Measurements from ENCODE around the gene OR52N5.

The OR52N5 gene

GRCh38 chr11:5783255-5783654 is at the start of gene OR52N5:
OR52N5 (minus strand) TSS chr11:5783355; CDS start chr11:5778634, 4,721 bp downstream.
- in situ Hi-C loops (cut with MboI; ENCODE audit: low sequenced_read_pairs), result no loop called here

- in situ Hi-C loops (cut with MboI; ENCODE audit: low sequenced_read_pairs), result no loop called here
Measured at GRCh38 chr11:5831196-5831829, 48.2 kb upstream of the OR52N5 start.

DNA sequence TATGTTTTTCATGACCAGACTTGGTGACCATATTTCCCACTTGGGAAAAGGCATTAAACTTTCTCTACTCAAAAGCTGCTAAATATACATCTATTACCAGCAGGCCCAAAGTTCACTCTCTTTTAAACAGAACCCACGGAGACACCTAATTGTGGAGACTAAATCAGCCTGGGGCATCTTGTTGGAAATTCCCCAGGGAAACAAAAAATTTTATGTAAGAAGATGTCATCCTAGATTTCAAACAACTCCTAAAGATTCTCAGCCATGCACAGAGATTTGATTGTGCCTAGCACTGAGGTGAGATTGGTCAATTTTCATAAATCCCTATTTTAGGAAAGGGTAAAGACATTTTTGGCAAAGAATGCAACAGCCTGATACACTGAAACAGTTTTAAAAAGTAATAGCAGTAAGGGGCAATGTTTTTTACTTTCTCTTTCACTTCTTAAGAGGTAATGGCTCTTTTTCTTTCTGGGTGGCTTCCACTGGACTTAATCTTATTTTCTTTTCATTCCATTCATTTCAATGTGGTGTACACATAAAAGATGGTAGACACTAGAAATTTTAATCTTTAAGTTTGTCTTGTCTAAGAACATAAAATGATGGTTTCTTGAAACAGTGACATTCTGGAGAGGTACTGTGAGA is 35.2 kb upstream of the OR52N5 start:
- in situ Hi-C loops (cut with MboI; ENCODE audit: low sequenced_read_pairs), result no loop called here

DNA sequence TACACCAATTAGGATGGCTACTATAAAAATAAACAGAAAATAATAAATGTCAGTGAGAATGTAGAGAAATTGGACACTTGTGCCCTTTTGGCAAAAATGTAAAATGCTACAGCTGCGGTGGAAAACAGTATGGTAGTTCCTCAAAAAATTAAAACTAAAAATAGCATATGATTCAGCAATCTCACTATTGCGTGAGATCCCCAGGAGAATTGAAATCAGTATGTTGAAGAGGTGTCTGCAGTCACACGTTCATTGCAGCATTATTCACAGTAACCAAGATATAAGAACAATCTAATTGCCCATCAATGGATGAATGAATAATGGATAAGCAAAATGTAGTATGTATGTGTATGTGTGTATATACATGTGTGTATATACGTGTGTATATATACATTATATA is 32.4 kb upstream of the OR52N5 start:
- in situ Hi-C loops (cut with MboI; ENCODE audit: low sequenced_read_pairs), result no loop called here

DNA sequence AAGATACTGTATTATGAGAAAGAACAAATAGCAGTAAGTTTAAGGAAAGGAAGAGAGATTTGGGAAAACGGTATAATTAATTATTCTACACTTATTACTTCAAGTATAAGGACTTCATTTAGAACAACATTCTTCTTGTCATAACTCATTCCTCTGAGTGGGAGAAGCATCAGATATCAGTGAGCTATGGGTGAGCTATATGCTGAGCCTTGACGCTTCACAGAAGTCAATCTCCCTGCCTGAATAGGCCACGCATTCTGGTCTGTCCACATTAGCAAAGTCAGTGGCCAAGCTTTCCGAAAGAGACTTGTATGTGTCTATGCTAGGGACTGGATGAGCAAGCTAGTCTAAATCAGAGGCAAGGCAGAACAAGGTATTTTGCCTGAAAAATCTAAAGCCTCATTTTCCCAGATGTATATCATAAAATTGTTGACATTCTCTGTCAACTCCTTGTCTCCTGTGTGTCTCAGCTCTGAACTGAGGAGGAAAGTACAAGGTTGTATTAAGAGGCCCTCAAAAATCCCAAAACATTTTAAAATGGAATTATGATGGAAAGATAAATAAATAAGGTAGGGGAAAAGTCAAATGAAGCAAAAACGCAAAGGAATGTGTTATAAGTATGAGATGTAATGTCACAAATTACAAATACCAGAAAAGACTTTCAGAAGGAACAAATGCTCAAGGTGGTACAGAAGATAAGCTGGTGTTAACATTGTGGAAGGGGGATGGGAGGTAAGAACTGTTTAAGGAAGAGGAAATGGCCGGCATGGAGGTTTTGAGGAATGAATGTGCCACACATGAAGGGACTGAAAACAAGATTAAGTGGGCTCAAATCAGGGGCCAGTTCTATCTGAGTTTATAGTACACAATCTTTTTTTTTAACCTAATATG is 27.0 kb upstream of the OR52N5 start:
- in situ Hi-C loops (cut with MboI; ENCODE audit: low sequenced_read_pairs), result no loop called here

- in situ Hi-C loops (cut with MboI; ENCODE audit: low sequenced_read_pairs), result no loop called here
Measured at GRCh38 chr11:5809122-5809519, 26.0 kb upstream of the OR52N5 start.

DNA sequence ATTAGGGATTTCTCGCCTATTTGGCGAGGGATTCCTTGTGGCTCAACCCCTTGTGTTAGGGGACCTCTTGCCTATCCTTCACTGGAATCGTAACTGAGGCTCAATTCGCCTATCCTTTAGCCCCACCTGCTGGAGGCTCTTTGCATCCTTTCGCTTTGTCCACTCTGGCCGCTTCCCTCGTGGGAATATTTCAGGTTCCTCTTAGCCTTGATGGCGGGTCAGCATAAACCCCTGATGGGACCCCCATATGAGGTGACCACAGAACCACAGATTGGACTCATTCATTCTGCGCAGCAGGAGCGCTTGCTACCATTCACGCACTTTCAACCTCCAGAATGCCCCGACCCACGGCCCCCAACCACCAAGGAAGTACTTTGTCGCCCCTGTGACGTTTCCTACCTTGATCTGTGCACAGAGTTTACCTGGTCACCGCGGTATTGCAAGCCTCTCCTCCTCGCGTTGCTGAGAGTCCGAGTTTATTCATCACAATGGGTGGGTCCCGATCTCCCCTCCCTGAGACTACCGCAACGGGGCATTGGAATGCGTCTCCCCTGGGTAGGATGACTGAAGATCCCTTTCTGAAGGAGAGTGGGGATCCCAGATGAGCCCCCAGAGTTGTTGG is 25.5 kb upstream of the OR52N5 start, which contains the start of gene OR52N2:
TSS of gene OR52N2 (plus strand) at position 425 of the 622 bp plus-strand sequence. CDS start 11,412 bp downstream, outside the sequence.
- in situ Hi-C loops (cut with MboI; ENCODE audit: low sequenced_read_pairs), result no loop called here

- in situ Hi-C loops (cut with MboI; ENCODE audit: low sequenced_read_pairs), result no loop called here
Measured at GRCh38 chr11:5807580-5807979, 24.4 kb upstream of the OR52N5 start.

- in situ Hi-C loops (cut with MboI; ENCODE audit: low sequenced_read_pairs), result no loop called here
Measured at GRCh38 chr11:5803982-5804381, 20.8 kb upstream of the OR52N5 start.

GRCh38 chr11:5796541-5796940 is 13.4 kb upstream of the OR52N5 start:
- in situ Hi-C loops (cut with MboI; ENCODE audit: low sequenced_read_pairs), result no loop called here

GRCh38 chr11:5791165-5791564 is 8.0 kb upstream of the OR52N5 start, which contains the start of gene OR52N1:
OR52N1 (minus strand) TSS chr11:5791265; CDS start chr11:5788816, 2,449 bp downstream.
- in situ Hi-C loops (cut with MboI; ENCODE audit: low sequenced_read_pairs), result no loop called here

GRCh38 chr11:5767056-5767455 is 16.1 kb downstream of the OR52N5 start:
- in situ Hi-C loops (cut with MboI; ENCODE audit: low sequenced_read_pairs), result no loop called here

- in situ Hi-C loops (cut with MboI; ENCODE audit: low sequenced_read_pairs), result no loop called here
Measured at GRCh38 chr11:5753943-5754342, 29.2 kb downstream of the OR52N5 start, which contains the start of gene OR52N4. OR52N4 (plus strand) TSS chr11:5754243; CDS start chr11:5754741, 498 bp downstream.

DNA sequence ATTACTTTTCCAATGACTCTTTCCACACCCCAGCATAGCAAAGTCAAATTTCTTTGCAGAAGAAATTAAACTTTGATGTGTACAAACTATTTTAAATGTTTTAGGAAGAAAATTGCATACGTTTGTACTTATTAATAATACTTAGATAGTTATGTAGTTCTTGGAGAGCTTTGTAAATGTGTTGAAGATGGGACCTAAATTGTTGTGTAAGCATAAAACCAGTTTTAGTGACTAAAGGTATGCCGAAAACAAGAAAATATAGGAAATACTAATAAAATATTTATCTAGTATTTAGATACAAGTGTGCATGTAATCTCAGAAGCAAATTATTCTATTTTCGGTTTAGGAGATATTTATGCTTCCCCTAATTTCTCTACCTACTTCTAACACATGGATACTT is 33.3 kb downstream of the OR52N5 start:
- in situ Hi-C loops (cut with MboI; ENCODE audit: low sequenced_read_pairs), result no loop called here

DNA sequence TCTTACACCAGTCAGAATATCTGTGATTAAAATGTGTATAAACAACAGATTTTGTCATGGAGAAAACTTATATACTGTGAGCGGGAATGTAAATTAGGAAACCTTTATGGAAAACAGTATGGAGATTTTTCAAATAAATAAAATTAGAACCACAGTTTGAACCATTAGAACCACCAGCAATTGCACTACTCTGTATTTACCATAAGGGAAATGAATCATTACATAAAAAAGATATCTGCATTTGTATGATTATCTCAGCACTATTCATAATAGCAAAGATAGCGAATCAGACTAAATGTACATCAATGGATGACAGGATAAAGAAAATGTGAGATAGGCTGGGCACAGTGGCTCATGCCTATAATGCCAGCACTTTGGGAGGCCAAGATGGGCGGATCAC is 36.5 kb downstream of the OR52N5 start:
- in situ Hi-C loops (cut with MboI; ENCODE audit: low sequenced_read_pairs), result no loop called here

DNA sequence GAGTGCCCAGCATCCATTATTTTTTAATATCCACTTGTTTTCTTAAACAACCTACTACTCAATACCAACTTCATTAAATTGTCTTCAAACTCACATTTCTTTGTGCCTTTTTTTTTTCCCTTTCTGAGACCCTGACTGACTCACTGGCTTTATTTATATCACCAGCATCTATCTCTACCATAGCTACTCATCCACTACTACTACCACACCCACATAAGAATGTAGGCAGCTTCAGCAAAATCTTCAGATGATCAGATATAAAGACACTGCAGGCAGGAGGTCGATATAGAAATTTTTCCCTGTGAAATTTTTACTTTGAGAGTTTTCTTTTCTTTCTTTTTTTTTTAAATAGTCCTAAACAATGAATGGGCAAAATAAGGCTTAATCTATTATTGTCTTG is 44.7 kb downstream of the OR52N5 start:
- in situ Hi-C loops (cut with MboI; ENCODE audit: low sequenced_read_pairs), result no loop called here

GRCh38 chr11:5737670-5738392 is 45.3 kb downstream of the OR52N5 start:
- in situ Hi-C loops (cut with MboI; ENCODE audit: low sequenced_read_pairs), result no loop called here

DNA sequence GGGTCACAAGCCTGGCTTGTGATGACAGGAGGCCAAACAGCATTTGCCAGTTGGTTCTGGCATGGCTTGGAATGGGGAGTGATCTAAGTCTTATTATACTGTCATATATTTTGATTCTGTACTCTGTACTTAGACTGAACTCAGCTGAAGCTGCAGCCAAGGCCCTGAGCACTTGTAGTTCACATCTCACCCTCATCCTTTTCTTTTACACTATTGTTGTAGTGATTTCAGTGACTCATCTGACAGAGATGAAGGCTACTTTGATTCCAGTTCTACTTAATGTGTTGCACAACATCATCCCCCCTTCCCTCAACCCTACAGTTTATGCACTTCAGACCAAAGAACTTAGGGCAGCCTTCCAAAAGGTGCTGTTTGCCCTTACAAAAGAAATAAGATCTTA is 46.1 kb downstream of the OR52N5 start:
- in situ Hi-C loops (cut with MboI; ENCODE audit: low sequenced_read_pairs), result no loop called here

GRCh38 chr11:5736396-5736795 is 46.8 kb downstream of the OR52N5 start, which contains the start of gene OR56B1:
OR56B1 (plus strand) TSS chr11:5736448; CDS start chr11:5736517, 69 bp downstream.
- in situ Hi-C loops (cut with MboI; ENCODE audit: low sequenced_read_pairs), result no loop called here

DNA sequence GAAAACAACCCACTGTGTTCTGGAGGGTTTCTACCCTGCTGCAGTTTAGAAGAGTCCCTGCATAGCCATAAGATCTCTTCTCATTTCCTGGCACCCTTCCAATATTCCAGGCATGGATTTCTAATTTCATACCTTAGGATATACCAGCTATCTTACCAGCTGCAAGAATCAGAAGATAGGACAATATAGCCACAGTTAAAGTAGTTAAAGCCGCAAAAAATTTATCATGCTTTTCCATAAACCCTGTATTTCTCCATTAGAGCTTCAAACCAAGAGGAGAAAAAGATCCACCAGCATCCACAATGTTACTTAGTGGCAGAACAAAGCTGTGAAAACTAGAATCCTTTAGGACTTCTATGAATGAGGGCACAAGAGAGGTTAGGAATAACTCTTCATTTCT is 55.5 kb downstream of the OR52N5 start:
- in situ Hi-C loops (cut with MboI; ENCODE audit: low sequenced_read_pairs), result no loop called here

Measured in HL-60/S4 (cell line).